Measurements from ENCODE around the gene PATZ1.

Gene PATZ1

DNA sequence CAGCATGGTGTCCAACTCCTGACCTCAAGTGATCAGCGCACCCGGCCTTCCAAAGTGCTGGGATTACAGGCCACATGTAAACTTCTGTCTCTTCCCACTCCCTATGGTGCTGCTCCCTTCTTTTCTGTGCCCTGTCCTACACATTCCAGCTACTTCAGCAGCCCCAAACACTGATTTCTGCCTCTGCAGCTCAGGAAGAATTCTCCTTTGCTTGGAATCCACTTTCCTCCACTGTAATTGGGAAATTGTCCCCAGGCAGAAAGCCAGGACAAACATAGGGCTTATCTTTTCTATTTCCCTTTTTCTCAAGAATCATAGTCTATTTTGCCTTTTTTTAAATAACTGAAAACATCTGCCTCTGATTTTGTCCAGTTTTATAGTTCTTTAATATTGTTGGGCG lies 32.0 kb upstream of the PATZ1 start:
- no peaks in the 10 kb centered on the region for H3K27me3 ChIP-seq (ENCODE audit: insufficient read depth, low read depth)
- no peak overlapping the region for H3K4me2 ChIP-seq
- no peak overlapping the region for H3K9ac ChIP-seq
- TF ChIP-seq, protein P1, sequence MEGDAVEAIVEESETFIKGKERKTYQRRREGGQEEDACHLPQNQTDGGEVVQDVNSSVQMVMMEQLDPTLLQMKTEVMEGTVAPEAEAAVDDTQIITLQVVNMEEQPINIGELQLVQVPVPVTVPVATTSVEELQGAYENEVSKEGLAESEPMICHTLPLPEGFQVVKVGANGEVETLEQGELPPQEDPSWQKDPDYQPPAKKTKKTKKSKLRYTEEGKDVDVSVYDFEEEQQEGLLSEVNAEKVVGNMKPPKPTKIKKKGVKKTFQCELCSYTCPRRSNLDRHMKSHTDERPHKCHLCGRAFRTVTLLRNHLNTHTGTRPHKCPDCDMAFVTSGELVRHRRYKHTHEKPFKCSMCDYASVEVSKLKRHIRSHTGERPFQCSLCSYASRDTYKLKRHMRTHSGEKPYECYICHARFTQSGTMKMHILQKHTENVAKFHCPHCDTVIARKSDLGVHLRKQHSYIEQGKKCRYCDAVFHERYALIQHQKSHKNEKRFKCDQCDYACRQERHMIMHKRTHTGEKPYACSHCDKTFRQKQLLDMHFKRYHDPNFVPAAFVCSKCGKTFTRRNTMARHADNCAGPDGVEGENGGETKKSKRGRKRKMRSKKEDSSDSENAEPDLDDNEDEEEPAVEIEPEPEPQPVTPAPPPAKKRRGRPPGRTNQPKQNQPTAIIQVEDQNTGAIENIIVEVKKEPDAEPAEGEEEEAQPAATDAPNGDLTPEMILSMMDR (conservative IDR thresholded peaks at IDR 0.05; ENCODE audit: low read depth, low read length) = no peak
- no peaks in the 10 kb centered on the region for H3K36me3 ChIP-seq (ENCODE audit: insufficient read depth)
- no peaks in the 10 kb centered on the region for H4K20me1 ChIP-seq (ENCODE audit: insufficient read depth)
- no peak overlapping the region for H2AFZ ChIP-seq (ENCODE audit: low read depth)
- H3K4me3 ChIP-seq (IDR thresholded peaks at IDR 0.05; ENCODE audit: insufficient read depth, low read depth, low read length) = no peak overlapping the region
- peaks cover 5% of the 10 kb centered on the region for H3K4me1 ChIP-seq (ENCODE audit: low read depth, poor library complexity, severe bottlenecking)
- no peak overlapping the region for H3K27ac ChIP-seq
- H3K79me2 ChIP-seq (ENCODE audit: insufficient read depth, low read depth) = no peaks in the 10 kb centered on the region

- TF ChIP-seq, protein P1 (conservative IDR thresholded peaks at IDR 0.05; ENCODE audit: low read depth, low read length) = no peak
Measured at GRCh38 chr22:31377612-31378011, 31.5 kb upstream of the PATZ1 start.

DNA sequence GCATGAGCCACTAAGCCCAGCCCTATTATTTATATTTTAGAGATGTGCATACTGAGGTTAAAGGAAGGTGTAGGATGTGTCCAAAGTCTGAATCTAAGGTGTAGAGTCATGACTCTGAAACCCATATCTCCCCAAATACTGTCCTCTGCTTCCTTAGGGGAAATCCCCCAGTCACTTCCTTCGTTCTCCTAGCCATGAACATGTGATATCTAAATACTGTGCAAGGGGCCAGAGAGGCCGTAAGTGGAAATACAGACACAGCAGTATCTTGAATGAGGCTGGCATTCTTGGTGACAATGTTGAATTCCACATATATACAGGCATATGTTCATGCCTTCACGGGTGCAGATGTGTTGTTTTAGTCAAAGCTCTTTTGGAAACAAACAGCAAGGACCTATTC lies 21.3 kb upstream of the PATZ1 start:
- TF ChIP-seq, protein P1 (conservative IDR thresholded peaks at IDR 0.05; ENCODE audit: low read depth, low read length) = no peak
- H3K9ac ChIP-seq = no peak overlapping the region
- H3K4me3 ChIP-seq (IDR thresholded peaks at IDR 0.05; ENCODE audit: insufficient read depth, low read depth, low read length) = no peak overlapping the region
- H3K36me3 ChIP-seq (ENCODE audit: insufficient read depth) = no peaks in the 10 kb centered on the region
- no peaks in the 10 kb centered on the region for H3K27me3 ChIP-seq (ENCODE audit: insufficient read depth, low read depth)
- H3K4me1 ChIP-seq (ENCODE audit: low read depth, poor library complexity, severe bottlenecking) = no peaks in the 10 kb centered on the region
- no peaks in the 10 kb centered on the region for H3K79me2 ChIP-seq (ENCODE audit: insufficient read depth, low read depth)
- H3K4me2 ChIP-seq = no peak overlapping the region
- H4K20me1 ChIP-seq (ENCODE audit: insufficient read depth) = no peaks in the 10 kb centered on the region
- no peak overlapping the region for H2AFZ ChIP-seq (ENCODE audit: low read depth)
- H3K27ac ChIP-seq = no peak overlapping the region

More at GRCh38 chr22:31377612-31378011, 31.5 kb upstream of the PATZ1 start:
- H3K27me3 ChIP-seq (ENCODE audit: insufficient read depth, low read depth) = no peaks in the 10 kb centered on the region
- no peak overlapping the region for H3K27ac ChIP-seq
- H3K4me2 ChIP-seq = no peak overlapping the region
- no peaks in the 10 kb centered on the region for H4K20me1 ChIP-seq (ENCODE audit: insufficient read depth)
- H3K36me3 ChIP-seq (ENCODE audit: insufficient read depth) = no peaks in the 10 kb centered on the region
- no peak overlapping the region for H3K9ac ChIP-seq
- no peak overlapping the region for H3K4me3 ChIP-seq (IDR thresholded peaks at IDR 0.05; ENCODE audit: insufficient read depth, low read depth, low read length)
- H3K79me2 ChIP-seq (ENCODE audit: insufficient read depth, low read depth) = no peaks in the 10 kb centered on the region
- H2AFZ ChIP-seq (ENCODE audit: low read depth) = no peak overlapping the region
- peaks cover 5% of the 10 kb centered on the region for H3K4me1 ChIP-seq (ENCODE audit: low read depth, poor library complexity, severe bottlenecking)

DNA sequence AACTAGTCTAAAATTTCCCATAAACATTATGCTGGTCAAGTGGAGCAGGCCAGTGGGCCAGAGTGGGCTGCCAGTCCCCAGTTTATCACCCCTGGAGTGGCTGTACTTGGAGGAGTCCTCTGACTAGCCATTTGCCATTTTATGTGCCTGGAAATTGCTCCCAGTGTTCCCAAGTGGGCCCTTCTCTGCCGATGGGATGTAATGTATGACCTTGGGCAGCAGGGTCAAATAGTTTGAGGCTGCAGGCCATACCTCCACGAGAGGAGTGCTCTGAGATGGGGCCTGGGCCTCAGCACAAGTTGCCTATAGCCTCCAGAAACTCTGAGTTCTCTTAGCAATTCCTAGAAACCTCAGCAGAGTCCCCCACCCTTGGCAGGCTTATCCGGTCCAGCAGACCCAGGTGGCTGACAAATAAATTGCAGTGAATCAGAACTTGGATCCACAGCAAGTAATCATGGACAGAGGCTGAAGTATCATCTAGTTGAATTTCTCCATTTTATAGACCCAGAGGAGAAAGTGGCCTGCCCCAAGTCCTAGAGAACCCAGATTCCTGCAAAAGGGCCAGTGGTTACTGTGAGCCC lies 17.8 kb upstream of the PATZ1 start:
- Histone ChIP-seq H3K27me3 (ENCODE audit: insufficient read depth, low read depth) (no peaks in the 10 kb centered on the region), H3K4me1 (ENCODE audit: low read depth, poor library complexity, severe bottlenecking) (no peaks in the 10 kb centered on the region), H3K4me2 (no peak overlapping the region), H2AFZ (ENCODE audit: low read depth) (no peak overlapping the region), H3K79me2 (ENCODE audit: insufficient read depth, low read depth) (no peaks in the 10 kb centered on the region), H4K20me1 (ENCODE audit: insufficient read depth) (no peaks in the 10 kb centered on the region), H3K9ac (no peak overlapping the region), H3K36me3 (ENCODE audit: insufficient read depth) (no peaks in the 10 kb centered on the region), H3K4me3 (IDR thresholded peaks at IDR 0.05; ENCODE audit: insufficient read depth, low read depth, low read length) (no peak overlapping the region), H3K27ac (no peak overlapping the region)
- TF ChIP-seq, protein P1 (conservative IDR thresholded peaks at IDR 0.05; ENCODE audit: low read depth, low read length) = no peak
